ENCODE data around the gene APOBEC2. TPM values are rescaled to one million over a fixed set of nuclear protein-coding genes. Genes with fewer than 3 reads are reported as not detected.
A peak's percentile ranks its signal among the peaks of the same experiment; 100 is the strongest.
"Not testable (repeated sequence)": the region's sequence is repeated elsewhere in the genome, so short reads cannot be mapped to it uniquely, and the experiment has no call there.

Gene APOBEC2
- total RNA-seq (not detected), polyA plus RNA-seq (not detected)
- long read RNA-seq, donor 1, partial matches to known transcripts: 0 of 2 reads
- long read RNA-seq, donor 1, other reads (novel, unspliced or antisense): 2 of 2 reads
- long read RNA-seq, donor 2: 0 reads

GRCh38 chr6:41053041-41053440 lies at the start of gene APOBEC2:
APOBEC2 (plus strand) TSS chr6:41053202; CDS start chr6:41053348, 146 bp downstream.
- Histone ChIP-seq H3K36me3 (ENCODE audit: control insufficient read depth in 1 of 2, insufficient read depth in 2 of 2, low read length in 1 of 2) (no peaks in the 10 kb centered on the region), H3K4me1 (ENCODE audit: control insufficient read depth in 1 of 2, insufficient read depth in 2 of 2, low read length in 2 of 2) (no peaks in the 10 kb centered on the region), H3K27me3 (ENCODE audit: control insufficient read depth in 1 of 2, insufficient read depth in 2 of 2, low read length in 1 of 2) (no peaks in the 10 kb centered on the region), H3K27ac (ENCODE audit: low read depth in 1 of 2, low read length in 2 of 2) (no peak within 1 kb of the TSS), H3K4me3 (ENCODE audit: low read length in 2 of 2) (no peak within 1 kb of the TSS), H3K9me3 (ENCODE audit: control insufficient read depth, low read length) (no peaks in the 10 kb centered on the region)
- WGBS, 2 donors: 18 to 22% methylated on average over 5 of the region's 5 CpGs
- ATAC-seq (ENCODE audit: low FRiP score): no peak
- DNase-seq: peak in 1 of 2 donors; percentile 51
- intact Hi-C loops (cut with DNase I): no loop called here

DNA sequence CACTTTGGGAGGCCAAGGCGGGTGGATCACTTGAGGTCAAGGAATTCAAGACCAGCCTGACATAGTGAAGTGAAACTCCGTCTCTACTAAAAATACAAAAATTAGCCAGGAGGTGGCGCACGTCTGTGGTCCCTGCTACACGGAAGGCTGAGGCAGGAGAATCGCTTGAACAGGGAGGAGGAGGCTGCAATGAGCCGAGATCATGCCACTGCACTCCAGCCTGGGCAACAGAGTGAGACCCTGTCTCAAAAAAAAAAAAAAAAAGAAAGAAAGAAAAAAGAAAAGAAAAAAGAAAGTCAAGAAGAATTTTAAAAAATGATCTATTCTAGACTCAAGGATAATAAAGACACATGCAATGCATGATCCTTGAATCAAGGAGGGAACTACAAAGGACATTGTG lies 46.8 kb upstream of the APOBEC2 start:
- H3K4me1 ChIP-seq (ENCODE audit: control insufficient read depth in 1 of 2, insufficient read depth in 2 of 2, low read length in 2 of 2); H3K9me3 ChIP-seq (ENCODE audit: control insufficient read depth, low read length); H3K36me3 ChIP-seq (ENCODE audit: control insufficient read depth in 1 of 2, insufficient read depth in 2 of 2, low read length in 1 of 2); H3K27me3 ChIP-seq (ENCODE audit: control insufficient read depth in 1 of 2, insufficient read depth in 2 of 2, low read length in 1 of 2); H3K27ac ChIP-seq (ENCODE audit: low read depth in 1 of 2, low read length in 2 of 2); H3K4me3 ChIP-seq (ENCODE audit: low read length in 2 of 2): not testable (repeated sequence)
- WGBS, 2 donors: 6 to 8% methylated on average over 7 of the region's 7 CpGs
- intact Hi-C loops (cut with DNase I): loop anchor here in 1 of 2 donors (1.0 to 2.0 kb wide), 2 partner anchors 22 to 61 kb away; no protein-coding TSS in a partner anchor
- ATAC-seq (ENCODE audit: low FRiP score) (peak; percentile 72), DNase-seq (peak in 1 of 2 donors; percentile 51)

DNA sequence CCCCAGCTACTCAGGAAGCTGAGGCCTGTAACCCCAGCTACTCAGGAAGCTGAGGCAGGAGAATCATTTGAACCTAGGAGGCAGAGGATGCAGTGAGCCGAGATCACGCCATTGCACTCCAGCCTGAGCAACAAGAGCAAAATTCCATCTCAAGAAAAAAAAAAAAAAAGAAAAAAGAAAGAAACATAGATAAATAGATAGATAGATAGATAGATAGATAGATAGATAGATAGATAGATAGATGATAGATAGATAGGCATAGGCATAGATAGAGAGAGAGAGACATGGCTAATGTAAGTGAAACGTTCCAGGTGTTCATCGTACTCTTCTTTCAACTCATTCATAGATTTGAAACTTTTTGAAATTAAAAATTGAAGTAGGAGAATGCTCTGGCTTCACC lies 46.0 kb upstream of the APOBEC2 start:
- H3K4me3 ChIP-seq (ENCODE audit: low read length in 2 of 2); H3K9me3 ChIP-seq (ENCODE audit: control insufficient read depth, low read length); H3K4me1 ChIP-seq (ENCODE audit: control insufficient read depth in 1 of 2, insufficient read depth in 2 of 2, low read length in 2 of 2); H3K27me3 ChIP-seq (ENCODE audit: control insufficient read depth in 1 of 2, insufficient read depth in 2 of 2, low read length in 1 of 2); DNase-seq; H3K27ac ChIP-seq (ENCODE audit: low read depth in 1 of 2, low read length in 2 of 2); ATAC-seq (ENCODE audit: low FRiP score); H3K36me3 ChIP-seq (ENCODE audit: control insufficient read depth in 1 of 2, insufficient read depth in 2 of 2, low read length in 1 of 2): not testable (repeated sequence)
- intact Hi-C loops (cut with DNase I): loop anchor here in 1 of 2 donors (1.0 to 2.0 kb wide), 2 partner anchors 21 to 60 kb away; no protein-coding TSS in a partner anchor
- WGBS, 2 donors: 94 to 98% methylated on average over 4 of the region's 4 CpGs

- no peak for DNase-seq
- Histone ChIP-seq H3K27ac (ENCODE audit: low read depth in 1 of 2, low read length in 2 of 2) (no peak overlapping the region), H3K27me3 (ENCODE audit: control insufficient read depth in 1 of 2, insufficient read depth in 2 of 2, low read length in 1 of 2) (no peaks in the 10 kb centered on the region), H3K4me1 (ENCODE audit: control insufficient read depth in 1 of 2, insufficient read depth in 2 of 2, low read length in 2 of 2) (no peaks in the 10 kb centered on the region), H3K4me3 (ENCODE audit: low read length in 2 of 2) (no peak overlapping the region), H3K36me3 (ENCODE audit: control insufficient read depth in 1 of 2, insufficient read depth in 2 of 2, low read length in 1 of 2) (no peaks in the 10 kb centered on the region), H3K9me3 (ENCODE audit: control insufficient read depth, low read length) (no peaks in the 10 kb centered on the region)
- intact Hi-C loops (cut with DNase I): no loop called here
- WGBS, 2 donors: 89 to 93% methylated on average over 3 of the region's 3 CpGs
- ATAC-seq (ENCODE audit: low FRiP score): no peak
Observed at GRCh38 chr6:41008011-41008410, 45.0 kb upstream of the APOBEC2 start.

GRCh38 chr6:41009669-41010068 lies 43.3 kb upstream of the APOBEC2 start:
- WGBS, 2 donors: 97 to 100% methylated on average over 1 of the region's 1 CpG
- Histone ChIP-seq H3K27ac (ENCODE audit: low read depth in 1 of 2, low read length in 2 of 2) (no peak overlapping the region), H3K36me3 (ENCODE audit: control insufficient read depth in 1 of 2, insufficient read depth in 2 of 2, low read length in 1 of 2) (no peaks in the 10 kb centered on the region), H3K4me1 (ENCODE audit: control insufficient read depth in 1 of 2, insufficient read depth in 2 of 2, low read length in 2 of 2) (no peaks in the 10 kb centered on the region), H3K4me3 (ENCODE audit: low read length in 2 of 2) (no peak overlapping the region), H3K27me3 (ENCODE audit: control insufficient read depth in 1 of 2, insufficient read depth in 2 of 2, low read length in 1 of 2) (no peaks in the 10 kb centered on the region), H3K9me3 (ENCODE audit: control insufficient read depth, low read length) (no peaks in the 10 kb centered on the region)
- no peak for DNase-seq
- intact Hi-C loops (cut with DNase I): no loop called here
- no peak for ATAC-seq (ENCODE audit: low FRiP score)

DNA sequence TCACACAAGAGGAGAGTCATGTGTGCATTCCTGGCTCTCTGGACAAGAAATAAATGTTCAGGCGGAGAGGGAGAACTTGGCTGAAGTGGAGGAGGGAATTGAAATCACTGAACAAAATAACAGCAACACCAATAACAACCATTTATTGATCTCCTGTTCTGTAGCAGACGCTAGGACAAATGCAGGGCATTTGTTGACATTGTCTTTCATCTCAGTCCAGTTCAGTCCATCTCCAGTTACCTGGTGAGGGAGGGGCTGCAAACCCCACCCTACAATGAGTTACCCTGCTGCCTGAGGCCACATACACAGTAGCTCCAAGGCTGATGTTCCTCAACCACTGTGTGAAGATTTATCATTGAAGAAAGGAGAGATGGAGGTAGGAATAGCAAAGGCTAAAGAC lies 41.3 kb upstream of the APOBEC2 start:
- no peak for ATAC-seq (ENCODE audit: low FRiP score)
- intact Hi-C loops (cut with DNase I): no loop called here
- no peak overlapping the region for H3K4me3 ChIP-seq (ENCODE audit: low read length in 2 of 2)
- no peak for DNase-seq
- H3K27me3 ChIP-seq (ENCODE audit: control insufficient read depth in 1 of 2, insufficient read depth in 2 of 2, low read length in 1 of 2): no peaks in the 10 kb centered on the region
- no peaks in the 10 kb centered on the region for H3K9me3 ChIP-seq (ENCODE audit: control insufficient read depth, low read length)
- no peaks in the 10 kb centered on the region for H3K36me3 ChIP-seq (ENCODE audit: control insufficient read depth in 1 of 2, insufficient read depth in 2 of 2, low read length in 1 of 2)
- H3K27ac ChIP-seq (ENCODE audit: low read depth in 1 of 2, low read length in 2 of 2): no peak overlapping the region
- no peaks in the 10 kb centered on the region for H3K4me1 ChIP-seq (ENCODE audit: control insufficient read depth in 1 of 2, insufficient read depth in 2 of 2, low read length in 2 of 2)
- WGBS, 2 donors: 79 to 90% methylated on average over 2 of the region's 2 CpGs

DNA sequence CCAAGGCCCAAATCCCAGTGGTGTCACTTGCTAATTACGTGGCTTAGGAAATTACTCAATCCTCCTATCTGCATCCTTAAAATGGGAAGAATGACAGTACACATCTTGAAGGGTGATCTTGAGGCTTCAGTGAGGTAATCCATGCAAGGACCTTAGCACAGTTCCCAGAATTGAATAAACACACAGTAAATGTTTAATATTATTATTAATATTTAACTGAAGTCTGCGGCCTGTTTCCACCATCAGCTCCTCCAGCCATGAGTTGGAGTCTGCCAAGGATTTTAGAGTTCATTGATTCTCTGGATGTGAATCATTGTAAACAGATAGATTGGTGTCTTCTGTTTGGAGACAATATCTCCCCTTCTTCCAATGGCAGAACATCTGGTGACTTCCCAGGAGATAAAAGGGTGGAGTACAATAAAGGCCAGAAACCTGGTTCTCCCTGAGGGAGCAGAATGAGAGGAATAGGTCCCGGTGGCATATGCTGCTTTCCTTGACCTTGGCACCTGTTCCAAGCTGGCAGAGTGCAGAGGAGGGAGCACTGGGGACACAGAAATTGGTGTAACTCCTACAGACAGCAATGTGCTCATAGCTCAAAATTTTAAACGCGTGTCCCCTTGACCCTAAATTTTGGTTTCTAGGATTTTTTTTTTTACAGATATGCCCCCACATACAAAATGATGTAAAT lies 39.4 kb upstream of the APOBEC2 start:
- DNase-seq (no peak), ATAC-seq (ENCODE audit: low FRiP score) (no peak)
- Histone ChIP-seq H3K27me3 (ENCODE audit: control insufficient read depth in 1 of 2, insufficient read depth in 2 of 2, low read length in 1 of 2) (no peaks in the 10 kb centered on the region), H3K9me3 (ENCODE audit: control insufficient read depth, low read length) (peaks cover 3% of the 10 kb centered on the region), H3K4me1 (ENCODE audit: control insufficient read depth in 1 of 2, insufficient read depth in 2 of 2, low read length in 2 of 2) (no peaks in the 10 kb centered on the region), H3K27ac (ENCODE audit: low read depth in 1 of 2, low read length in 2 of 2) (no peak overlapping the region), H3K36me3 (ENCODE audit: control insufficient read depth in 1 of 2, insufficient read depth in 2 of 2, low read length in 1 of 2) (no peaks in the 10 kb centered on the region), H3K4me3 (ENCODE audit: low read length in 2 of 2) (no peak overlapping the region)
- intact Hi-C loops (cut with DNase I): no loop called here
- WGBS, 2 donors: 90 to 93% methylated on average over 5 of the region's 5 CpGs

- no peak for DNase-seq
- Histone ChIP-seq H3K4me1 (ENCODE audit: control insufficient read depth in 1 of 2, insufficient read depth in 2 of 2, low read length in 2 of 2) (no peaks in the 10 kb centered on the region), H3K9me3 (ENCODE audit: control insufficient read depth, low read length) (peaks cover 3% of the 10 kb centered on the region), H3K4me3 (ENCODE audit: low read length in 2 of 2) (no peak overlapping the region), H3K36me3 (ENCODE audit: control insufficient read depth in 1 of 2, insufficient read depth in 2 of 2, low read length in 1 of 2) (no peaks in the 10 kb centered on the region), H3K27me3 (ENCODE audit: control insufficient read depth in 1 of 2, insufficient read depth in 2 of 2, low read length in 1 of 2) (no peaks in the 10 kb centered on the region), H3K27ac (ENCODE audit: low read depth in 1 of 2, low read length in 2 of 2) (no peak overlapping the region)
- intact Hi-C loops (cut with DNase I): no loop called here
- WGBS, 2 donors: 90 to 92% methylated on average over 4 of the region's 4 CpGs
- no peak for ATAC-seq (ENCODE audit: low FRiP score)
Observed at GRCh38 chr6:41014780-41015179, 38.2 kb upstream of the APOBEC2 start.

- intact Hi-C loops (cut with DNase I); H3K4me3 ChIP-seq (ENCODE audit: low read length in 2 of 2); H3K27ac ChIP-seq (ENCODE audit: low read depth in 1 of 2, low read length in 2 of 2); H3K9me3 ChIP-seq (ENCODE audit: control insufficient read depth, low read length); H3K36me3 ChIP-seq (ENCODE audit: control insufficient read depth in 1 of 2, insufficient read depth in 2 of 2, low read length in 1 of 2); H3K4me1 ChIP-seq (ENCODE audit: control insufficient read depth in 1 of 2, insufficient read depth in 2 of 2, low read length in 2 of 2); ATAC-seq (ENCODE audit: low FRiP score); DNase-seq; H3K27me3 ChIP-seq (ENCODE audit: control insufficient read depth in 1 of 2, insufficient read depth in 2 of 2, low read length in 1 of 2): not testable (repeated sequence)
- 94 to 95% methylated on average over 3 to 5 of the region's 5 CpGs for WGBS, 2 donors
Observed at GRCh38 chr6:41015860-41016259, 37.1 kb upstream of the APOBEC2 start.
